ENCODE results near the gene MUC4. TPM values are rescaled to one million over a fixed set of nuclear protein-coding genes. Genes with fewer than 3 reads are reported as not detected.
A peak's percentile ranks its signal among the peaks of the same experiment; 100 is the strongest.

The MUC4 gene
- total and polyA plus RNA-seq, 9 of the 15 experiments (the other 6 are each of a cell fraction or from before 2014, with no cell fraction given), result under 0.01 to 0.21 (median 0.10) TPM; not detected in 4

GRCh38 chr3:195850857-195851543 lies 39.3 kb upstream of the MUC4 start (continued):
- TF ChIP-seq ATF3 (IDR thresholded peaks at IDR 0.05) (no peak), ATF3 (CRISPR knock-in tag; conservative IDR thresholded peaks at IDR 0.05) (peak; percentile 73; the same call in 1 of the 2 replicates), ZBTB12 (CRISPR knock-in tag; IDR thresholded peaks at IDR 0.05) (no peak), HNRNPLL (IDR thresholded peaks at IDR 0.05; ENCODE audit: low read depth, low read length, poor library complexity, severe bottlenecking) (no peak), VEZF1 (CRISPR knock-in tag; IDR thresholded peaks at IDR 0.05) (peak; percentile 56; the same call in 1 of the 2 replicates), MYC (IDR thresholded peaks at IDR 0.05; ENCODE audit: low read depth, low read length) (peak; percentile 66), MYC (CRISPR knock-in tag; IDR thresholded peaks at IDR 0.05; ENCODE audit: borderline replicate concordance, low read depth) (no peak), CEBPG (CRISPR knock-in tag; IDR thresholded peaks at IDR 0.05) (no peak), CEBPG (tag; conservative IDR thresholded peaks at IDR 0.05 in 1 of 2, IDR thresholded peaks at IDR 0.05 in 1 of 2) (no peak), E2F4 (CRISPR knock-in tag; IDR thresholded peaks at IDR 0.05; ENCODE audit: low read depth) (no peak), NFRKB (IDR thresholded peaks at IDR 0.05; ENCODE audit: low read depth) (no peak), ZBTB34 (CRISPR knock-in tag; IDR thresholded peaks at IDR 0.05) (no peak), ZBTB7A (IDR thresholded peaks at IDR 0.05; ENCODE audit: borderline replicate concordance, control insufficient read depth, low read depth, low read length) (no peak), XRCC5 (IDR thresholded peaks at IDR 0.05; ENCODE audit: low read depth, low read length) (peak; percentile 98), SRSF1 (IDR thresholded peaks at IDR 0.05; ENCODE audit: low read depth, low read length) (no peak)

Data from K562 (cell line).